NT2/D1 (cell line): ENCODE measurements around the gene CDC34.

Source experiments
- DNase-seq: peaks from one replicate; pipeline ENCODE4 v3.0.0-alpha.2; 2011; ENCODE audit warnings: low read depth, low spot score
- H3K27me3 ChIP-seq: 2 replicates; pipeline ENCODE4 v1.6.0; 2011; ENCODE audit warnings: mild to moderate bottlenecking; ENCODE audit not compliant: insufficient read length, insufficient read depth
- H3K36me3 ChIP-seq: 2 replicates; pipeline ENCODE4 v1.6.1; 2011; ENCODE audit warnings: mild to moderate bottlenecking, low read length, mixed read lengths; ENCODE audit not compliant: insufficient read depth, insufficient read length
- H3K4me1 ChIP-seq: 2 replicates; pipeline ENCODE4 v1.5.1; 2011; ENCODE audit not compliant: insufficient read depth, insufficient read length
- H3K4me3 ChIP-seq: 2 replicates; pipeline ENCODE4 v1.5.1; 2011; ENCODE audit warnings: low read depth; ENCODE audit not compliant: insufficient read length
- H3K9ac ChIP-seq: 2 replicates; pipeline ENCODE4 v1.6.0; 2011; ENCODE audit warnings: low read depth; ENCODE audit not compliant: insufficient read length
- H3K9me3 ChIP-seq: 2 replicates; pipeline ENCODE4 v1.5.1; 2011; ENCODE audit warnings: mild to moderate bottlenecking, low read length; ENCODE audit not compliant: insufficient read depth
- SUZ12 ChIP-seq: IDR thresholded peaks from 2 replicates; pipeline ENCODE4 v1.6.1; 2011; ENCODE audit not compliant: insufficient read length, insufficient read depth; ENCODE audit errors: extremely low read depth
- YY1 ChIP-seq: IDR thresholded peaks from 2 replicates; pipeline ENCODE4 v1.6.1; 2011; ENCODE audit not compliant: insufficient read length, insufficient read depth
- ZNF274 ChIP-seq: IDR thresholded peaks from 2 replicates; pipeline ENCODE4 v1.6.1; 2011; ENCODE audit warnings: mild to moderate bottlenecking, low read depth, low read length

CDC34 gene

GRCh38 chr19:488505-489417, 42.8 kb upstream of the CDC34 start:
- H3K9me3 ChIP-seq, result no peaks in the 10 kb centered on the region
- H3K4me3 ChIP-seq, result peak overlapping the region; percentile 91
- TF ChIP-seq ZNF274 (no peak), SUZ12 (no peak), YY1 (no peak)
- peaks cover 9% of the 10 kb centered on the region for H3K27me3 ChIP-seq
- H3K36me3 ChIP-seq, result no peaks in the 10 kb centered on the region
- peak; percentile 92 for DNase-seq
- H3K9ac ChIP-seq, result peak overlapping the region; percentile 95
- H3K4me1 ChIP-seq, result peaks cover 20% of the 10 kb centered on the region

GRCh38 chr19:489418-490196, 42.0 kb upstream of the CDC34 start:
- Histone ChIP-seq H3K4me3 (peak overlapping the region; percentile 91), H3K9me3 (no peaks in the 10 kb centered on the region), H3K27me3 (peaks cover 9% of the 10 kb centered on the region), H3K4me1 (peaks cover 24% of the 10 kb centered on the region), H3K36me3 (no peaks in the 10 kb centered on the region), H3K9ac (peak overlapping the region; percentile 95)
- no peak for DNase-seq
- no peak for TF ChIP-seq YY1
- no peak for TF ChIP-seq SUZ12
- TF ChIP-seq ZNF274, result no peak

GRCh38 chr19:491146-491741, 40.3 kb upstream of the CDC34 start:
- Histone ChIP-seq H3K4me3 (no peak overlapping the region), H3K4me1 (peaks cover 15% of the 10 kb centered on the region), H3K9me3 (no peaks in the 10 kb centered on the region), H3K36me3 (no peaks in the 10 kb centered on the region), H3K9ac (no peak overlapping the region), H3K27me3 (peaks cover 9% of the 10 kb centered on the region)
- no peak for TF ChIP-seq ZNF274
- TF ChIP-seq YY1, result no peak
- TF ChIP-seq SUZ12, result no peak
- DNase-seq, result no peak

GRCh38 chr19:492091-492531, 39.4 kb upstream of the CDC34 start:
- Histone ChIP-seq H3K4me1 (peaks cover 15% of the 10 kb centered on the region), H3K9me3 (no peaks in the 10 kb centered on the region), H3K27me3 (peaks cover 10% of the 10 kb centered on the region), H3K9ac (no peak overlapping the region), H3K36me3 (no peaks in the 10 kb centered on the region), H3K4me3 (no peak overlapping the region)
- DNase-seq, result no peak
- TF ChIP-seq SUZ12 (no peak), ZNF274 (no peak), YY1 (no peak)

GRCh38 chr19:493391-494170, 38.0 kb upstream of the CDC34 start:
- Histone ChIP-seq H3K9ac (peak overlapping the region; percentile 10), H3K27me3 (peaks cover 20% of the 10 kb centered on the region), H3K36me3 (no peaks in the 10 kb centered on the region), H3K9me3 (no peaks in the 10 kb centered on the region), H3K4me3 (no peak overlapping the region), H3K4me1 (peaks cover 15% of the 10 kb centered on the region)
- TF ChIP-seq SUZ12, result no peak
- TF ChIP-seq YY1, result no peak
- TF ChIP-seq ZNF274, result no peak
- DNase-seq, result no peak

- Histone ChIP-seq H3K36me3 (no peaks in the 10 kb centered on the region), H3K4me3 (no peak overlapping the region), H3K9ac (peak overlapping the region; percentile 10), H3K4me1 (peaks cover 15% of the 10 kb centered on the region), H3K9me3 (no peaks in the 10 kb centered on the region), H3K27me3 (peaks cover 28% of the 10 kb centered on the region)
- no peak for DNase-seq
- TF ChIP-seq ZNF274 (no peak), YY1 (no peak), SUZ12 (no peak)
Observed at GRCh38 chr19:494171-495080, 37.1 kb upstream of the CDC34 start.
